Stimulated activated CD4-positive, alpha-beta T cell treated with anti-CD3 and anti-CD28 coated beads, Interleukin-4, amount 100 ng/mL, for 4 hours (primary cell): ENCODE results near the gene EPHB3.
"Not testable (repeated sequence)": the region's sequence is repeated elsewhere in the genome, so short reads cannot be mapped to it uniquely, and the experiment has no call there.

ENCODE experiments used
- DNase-seq, 2 experiments: peaks; one replicate each; pipeline ENCODE4 v3.0.0-alpha.2; 2020

Gene EPHB3

DNA sequence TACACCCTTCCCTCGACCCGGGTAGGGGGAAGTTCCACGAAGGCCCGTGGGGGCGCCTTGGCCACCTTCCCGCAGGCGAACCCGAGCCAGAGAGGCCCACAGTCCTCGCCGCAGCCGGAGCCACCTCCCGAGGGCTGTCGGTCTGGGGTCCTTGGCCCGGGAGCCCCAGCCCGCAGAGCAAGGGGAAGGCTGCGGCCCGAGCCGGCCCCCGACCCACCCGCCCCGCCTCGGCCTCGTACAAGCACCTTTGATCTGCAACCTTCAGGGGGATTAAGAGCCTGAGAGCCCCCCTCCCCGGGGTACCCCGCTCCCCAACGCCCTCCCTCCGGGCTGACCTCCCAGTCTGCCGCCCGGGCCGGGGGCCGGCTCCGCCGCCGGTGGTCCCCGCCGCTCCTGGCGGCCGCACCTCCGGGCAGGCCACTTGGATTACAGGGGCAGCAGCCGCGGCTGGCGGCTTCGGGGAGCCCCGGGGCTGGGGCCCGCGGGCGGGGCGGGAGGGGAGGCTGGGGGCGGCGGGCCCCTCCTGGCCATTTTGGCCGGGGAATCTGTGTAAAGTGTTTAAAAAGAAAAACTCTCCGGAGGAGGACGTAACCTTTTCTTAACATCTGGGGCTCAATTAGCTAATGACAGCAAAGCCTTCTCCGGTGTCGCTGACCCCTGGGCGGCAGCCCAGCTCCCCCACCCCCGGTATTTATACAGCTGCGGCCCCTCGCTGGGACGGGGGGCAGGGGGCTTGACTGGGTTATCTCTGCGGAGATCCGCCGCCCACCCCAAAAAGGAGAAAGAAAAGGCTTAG, 40.2 kb downstream of the EPHB3 start:
- no peak for DNase-seq

DNA sequence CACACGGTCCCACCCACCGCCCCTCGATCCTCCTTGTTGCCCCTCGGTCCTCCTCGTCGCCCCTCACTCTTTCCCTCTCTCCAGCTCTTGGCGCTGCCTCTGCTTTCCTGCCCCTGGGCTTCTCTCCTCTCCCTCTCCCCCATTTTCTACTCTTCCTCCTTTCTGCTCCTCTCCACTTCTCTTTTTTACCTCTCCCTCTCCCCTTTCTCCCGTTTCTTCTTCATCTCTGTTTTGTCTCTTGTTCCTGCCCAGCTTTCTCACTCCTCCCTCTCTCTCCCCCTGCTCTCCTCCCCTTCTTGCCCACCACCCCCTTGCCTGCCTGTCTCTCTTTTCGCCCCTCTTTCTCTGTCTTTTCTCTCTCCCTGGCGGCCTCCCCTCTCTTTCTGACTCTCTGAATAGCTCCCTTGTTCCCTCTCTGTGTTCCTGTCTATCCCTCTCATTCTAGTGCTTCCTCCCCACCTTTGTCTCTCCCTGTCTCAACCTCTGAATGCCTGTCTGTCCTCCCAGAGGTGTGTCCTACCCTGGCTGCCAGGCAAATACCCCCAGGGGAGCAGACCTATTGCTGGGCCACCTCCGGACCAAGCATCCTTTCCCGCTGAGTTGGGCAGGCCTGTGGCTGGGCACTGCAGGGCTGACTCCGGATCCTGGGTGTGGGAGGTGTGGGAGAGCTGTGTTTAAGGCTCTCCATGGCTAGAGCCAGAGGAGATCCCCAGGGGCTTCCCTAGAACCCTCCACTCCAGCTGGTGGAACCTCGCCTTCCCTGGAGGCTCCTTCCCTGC, 41.0 kb downstream of the EPHB3 start:
- no peak for DNase-seq

DNA sequence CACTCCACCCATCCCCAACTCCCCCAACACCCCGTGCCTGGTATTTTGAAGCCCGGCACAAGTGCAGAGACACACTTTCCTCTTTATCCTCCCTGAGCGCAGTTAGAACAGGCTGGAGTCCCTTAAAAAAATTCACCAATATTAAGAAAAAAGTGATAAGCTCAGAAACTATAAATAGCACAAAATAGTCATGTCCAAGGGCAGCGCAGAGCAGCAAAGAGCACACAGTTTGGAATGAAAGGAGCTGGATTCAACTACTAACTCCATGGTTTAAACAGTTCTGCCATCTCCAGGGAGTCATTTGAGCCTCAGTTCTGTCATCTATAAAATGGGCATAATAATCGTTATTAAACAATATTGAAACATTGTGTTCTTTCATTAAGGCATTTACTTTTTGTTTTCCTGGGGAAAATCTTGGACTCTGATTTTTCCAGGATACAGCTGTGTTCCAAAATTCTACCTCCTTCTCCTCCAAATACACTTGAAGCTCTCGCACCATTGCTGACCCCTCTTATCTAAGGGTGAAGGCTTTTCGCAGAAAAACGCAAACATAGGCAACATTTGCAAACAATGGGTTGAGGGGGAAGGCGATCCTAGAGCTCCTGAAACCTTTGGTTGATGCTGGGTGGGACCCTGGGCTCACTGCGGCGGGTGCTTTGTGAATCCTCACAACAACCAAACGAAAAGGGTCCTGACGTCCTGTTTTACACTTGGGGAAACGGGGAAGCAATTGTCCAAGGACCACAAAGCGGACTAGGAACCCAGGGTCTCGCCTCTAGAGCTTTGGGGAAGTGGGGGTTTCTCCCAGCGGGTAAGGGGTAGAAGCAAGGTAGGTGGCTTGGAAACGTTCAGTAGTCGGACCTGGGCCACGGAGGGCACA, 41.8 kb downstream of the EPHB3 start:
- DNase-seq, result no peak

DNA sequence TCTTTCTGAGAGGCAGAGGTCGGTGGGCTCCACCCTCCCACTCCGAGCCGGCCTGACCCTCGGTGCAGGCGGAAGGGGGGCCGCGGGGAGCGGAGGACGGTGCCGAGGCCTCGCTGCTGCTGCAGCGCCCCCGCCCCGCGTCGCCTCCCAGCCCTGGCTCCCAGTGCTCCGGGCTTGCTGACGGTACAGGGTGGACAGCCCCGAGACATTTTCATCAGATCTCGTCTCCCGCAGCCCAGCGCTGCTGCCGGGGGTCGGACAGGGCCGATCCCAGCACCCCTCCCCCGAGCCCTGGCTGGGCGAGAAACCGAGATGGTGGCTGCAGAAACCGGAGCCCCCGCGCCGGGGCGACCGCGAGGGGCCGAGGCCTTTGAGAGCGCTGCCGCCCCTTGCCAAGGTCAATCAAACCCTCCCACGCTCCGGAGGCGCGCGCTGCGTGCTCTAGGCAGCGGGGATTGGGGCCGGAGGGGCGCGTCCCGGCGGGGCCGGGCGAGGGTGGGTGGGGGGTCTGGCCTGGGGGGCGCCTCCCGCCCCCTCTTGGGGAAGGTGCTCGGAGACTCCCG, 42.5 kb downstream of the EPHB3 start:
- no peak for DNase-seq

DNA sequence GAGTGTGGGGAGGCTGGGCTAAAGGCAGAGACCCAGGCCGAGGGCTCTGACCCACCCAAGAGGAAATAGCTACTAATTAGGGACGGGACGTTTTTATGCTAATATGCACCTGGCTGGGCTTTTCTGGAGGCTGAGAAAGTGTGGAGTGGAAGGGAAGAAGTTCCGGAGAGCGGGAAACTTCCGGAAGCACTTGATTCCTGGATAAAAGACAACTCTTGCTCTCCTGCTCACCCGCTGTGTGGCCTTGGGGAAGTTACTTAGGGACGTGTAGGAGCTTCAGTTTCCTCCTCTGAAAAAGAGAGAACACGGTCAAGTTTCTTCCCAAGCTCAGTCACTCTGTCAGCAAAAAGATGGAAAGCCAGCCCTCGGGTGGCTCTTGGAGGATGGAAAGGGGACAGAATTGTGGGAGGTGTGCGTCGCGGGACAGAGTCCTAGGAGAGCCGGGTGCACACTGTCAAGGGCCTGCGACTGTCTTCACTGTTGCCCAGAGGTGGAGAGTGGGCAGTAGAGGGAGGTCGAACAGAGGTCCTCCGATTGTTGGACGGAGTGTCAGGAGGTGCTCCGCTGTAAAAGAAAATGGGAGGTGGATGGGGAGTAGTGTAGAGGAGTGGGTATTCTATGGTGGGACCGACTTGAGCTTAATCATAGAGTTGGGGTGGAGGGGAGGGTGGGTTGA, 43.2 kb downstream of the EPHB3 start:
- no peak for DNase-seq

DNA sequence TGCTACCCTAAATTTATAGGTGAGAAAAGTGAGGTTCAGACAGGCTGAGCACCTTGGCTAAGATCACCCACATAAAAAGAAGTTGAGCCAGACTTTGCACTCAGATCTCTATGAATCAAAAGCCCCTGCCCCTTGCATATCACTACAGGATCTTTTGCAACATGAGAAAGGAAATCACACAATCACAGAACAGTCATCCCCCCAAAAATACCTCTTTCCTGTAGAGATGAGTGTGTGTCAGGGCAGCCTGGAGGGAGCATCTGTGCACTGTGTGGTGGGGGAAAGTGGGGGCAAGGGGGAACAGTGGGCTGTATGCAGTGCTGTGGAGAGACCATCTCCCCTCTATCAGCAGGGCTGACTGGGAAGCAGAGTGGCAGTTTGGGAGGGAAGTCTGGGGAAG, 46.6 kb downstream of the EPHB3 start:
- no peak for DNase-seq

DNA sequence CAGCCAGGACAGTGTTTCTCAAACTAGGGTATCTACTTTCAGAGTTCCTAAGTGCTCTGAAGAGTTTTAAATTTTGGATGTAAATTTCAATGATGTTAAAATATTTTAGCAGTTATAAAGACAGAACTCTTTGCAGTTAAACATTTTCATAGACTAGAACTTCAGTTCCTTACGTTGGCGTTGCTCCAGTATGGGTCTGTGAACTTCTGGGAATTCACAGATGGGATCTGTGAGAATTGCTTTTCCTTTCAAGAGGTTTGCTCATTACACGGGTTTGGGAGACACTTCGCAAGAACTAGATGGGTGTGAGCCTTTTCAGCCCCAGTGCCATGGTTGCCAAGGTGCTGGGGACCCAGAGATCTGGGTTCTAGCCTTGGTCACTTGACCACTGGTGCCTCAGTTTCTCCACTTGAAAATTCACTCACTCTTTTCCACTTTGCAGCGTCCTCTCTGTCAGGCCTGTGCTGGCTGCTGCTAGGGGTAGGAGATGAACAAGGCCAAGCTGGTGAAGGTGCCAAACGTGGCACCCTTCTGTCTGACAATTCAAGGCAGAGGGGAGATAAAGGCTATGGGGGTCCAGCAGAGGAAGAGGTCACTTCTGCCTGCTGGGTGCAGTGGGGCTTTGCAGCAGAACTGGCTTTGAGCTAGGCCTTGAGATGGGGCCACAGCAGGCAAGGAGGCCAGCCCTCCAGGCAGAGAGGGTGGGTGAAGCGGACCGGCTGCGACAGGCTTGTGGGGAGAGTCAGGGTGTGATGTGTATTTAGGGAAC, 48.1 kb downstream of the EPHB3 start:
- no peak for DNase-seq

DNA sequence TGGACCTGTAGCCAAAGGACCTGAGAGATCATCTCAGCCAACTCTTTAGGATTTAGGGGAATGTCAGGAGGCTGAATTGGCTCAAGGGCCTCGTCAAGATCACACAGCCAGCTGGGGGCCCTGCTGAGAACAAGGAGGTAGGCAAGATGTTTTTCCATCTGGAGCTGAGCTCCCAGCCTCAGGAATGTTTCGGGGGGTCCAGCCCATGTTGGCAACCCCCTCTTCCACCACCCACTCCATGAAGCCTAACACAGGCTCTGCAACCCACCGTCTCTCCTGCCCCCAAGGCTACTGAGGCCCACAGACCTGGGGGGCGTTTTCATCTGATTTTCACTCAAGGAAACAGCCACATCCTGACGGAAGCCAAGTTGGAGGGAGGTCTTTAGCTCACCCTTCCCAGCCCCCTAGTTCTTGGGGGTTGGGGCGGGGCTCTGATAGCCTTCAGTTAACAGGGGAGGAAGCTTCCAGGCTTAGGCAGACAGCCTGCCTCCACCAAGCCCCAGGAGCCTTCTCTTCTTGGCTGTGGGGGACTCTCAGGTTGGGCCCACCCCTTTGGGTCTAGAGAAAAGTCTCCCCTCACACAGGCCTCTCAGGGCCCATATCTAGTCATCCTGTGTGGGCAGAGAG, 48.8 kb downstream of the EPHB3 start:
- no peak for DNase-seq

DNA sequence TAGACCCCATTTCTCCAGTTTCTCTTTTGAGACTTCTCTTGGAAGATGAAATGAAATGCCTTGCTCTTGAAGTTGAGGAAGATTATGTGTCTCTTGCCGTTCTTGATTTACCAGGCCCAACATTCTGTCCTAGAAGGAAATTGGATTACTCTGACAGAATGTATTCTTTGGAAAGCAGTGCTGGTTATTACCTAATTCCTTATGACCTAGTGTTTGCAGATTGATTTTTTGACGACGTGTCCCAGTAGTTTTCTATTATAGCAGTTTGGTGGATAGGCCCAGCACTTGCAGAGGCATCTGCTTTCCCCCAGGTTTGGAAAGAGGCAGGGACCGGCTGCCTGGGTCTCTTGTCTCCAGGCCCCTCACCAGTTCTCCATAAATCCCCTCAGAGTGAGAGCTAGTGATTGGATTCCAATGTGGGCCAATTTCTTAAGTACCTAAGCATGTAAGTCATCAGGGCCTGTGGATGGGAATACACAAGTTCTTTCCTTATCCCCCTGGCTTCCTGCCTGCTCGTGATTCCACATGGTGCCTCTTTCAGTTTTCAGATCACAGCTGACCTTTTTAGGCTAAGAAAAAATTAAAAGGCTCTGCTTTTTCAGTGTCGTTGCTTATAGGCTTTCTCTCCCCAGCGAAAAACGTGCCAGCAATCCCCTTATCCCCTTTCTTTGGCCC, 50.2 kb downstream of the EPHB3 start:
- no peak for DNase-seq

DNA sequence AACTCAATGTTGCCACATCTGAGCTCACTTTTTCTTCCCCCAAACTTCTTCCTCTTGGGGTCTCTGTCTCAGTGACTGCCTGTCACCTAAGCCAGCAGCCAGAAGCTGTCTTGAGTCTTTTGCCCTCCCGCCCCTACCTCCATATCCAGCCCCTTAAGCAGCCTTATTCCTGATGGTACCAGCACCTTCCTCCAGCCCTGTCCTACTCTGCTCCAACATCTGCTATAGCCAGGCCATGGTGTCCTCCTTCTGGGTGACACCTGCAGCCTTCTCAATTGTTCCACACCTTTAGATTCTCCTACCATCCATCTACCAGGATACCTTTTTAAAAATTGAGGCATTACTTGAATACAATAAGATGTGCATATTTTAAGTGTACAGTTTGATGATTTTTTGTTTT, 53.8 kb downstream of the EPHB3 start:
- no peak for DNase-seq

DNA sequence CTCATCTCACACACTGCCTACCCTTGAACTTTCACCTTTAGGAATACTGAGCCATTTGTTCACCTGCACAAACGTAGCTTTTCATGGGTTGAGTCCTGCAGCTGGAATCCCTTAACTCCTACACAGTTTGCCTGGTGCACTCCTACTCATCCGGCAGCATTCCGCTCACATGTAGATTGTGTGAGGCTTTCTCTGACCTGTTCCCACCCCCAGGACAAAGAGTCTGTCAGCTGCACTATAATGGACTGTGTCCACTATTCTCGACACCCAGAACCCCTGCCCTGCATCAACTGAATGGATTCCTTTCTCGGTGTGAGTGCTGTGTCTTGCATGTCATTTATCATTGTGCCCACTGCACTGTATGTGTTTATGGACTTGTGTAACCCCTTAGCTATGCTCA, 54.9 kb downstream of the EPHB3 start:
- DNase-seq, result no peak

DNA sequence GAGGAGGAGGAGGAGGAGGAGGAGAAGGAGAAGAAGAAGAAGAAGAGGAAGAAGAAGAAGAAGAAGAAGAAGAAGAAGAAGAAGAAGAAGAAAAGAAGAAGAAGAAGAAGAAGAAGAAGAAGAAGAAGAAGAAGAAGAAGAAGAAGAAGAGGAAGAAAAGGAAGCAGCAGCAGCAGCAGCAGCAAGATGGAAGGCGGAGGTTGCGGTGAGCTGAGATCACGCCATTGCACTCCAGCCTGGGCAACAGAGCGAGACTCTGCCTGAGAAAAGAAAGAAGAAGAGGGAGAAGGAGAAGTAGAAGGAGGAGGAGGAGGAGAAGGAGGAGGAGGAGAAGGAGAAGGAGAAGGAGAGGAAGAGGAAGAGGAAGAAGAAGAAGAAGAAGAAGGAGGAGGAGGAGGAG, 55.7 kb downstream of the EPHB3 start:
- DNase-seq, result not testable (repeated sequence)

DNA sequence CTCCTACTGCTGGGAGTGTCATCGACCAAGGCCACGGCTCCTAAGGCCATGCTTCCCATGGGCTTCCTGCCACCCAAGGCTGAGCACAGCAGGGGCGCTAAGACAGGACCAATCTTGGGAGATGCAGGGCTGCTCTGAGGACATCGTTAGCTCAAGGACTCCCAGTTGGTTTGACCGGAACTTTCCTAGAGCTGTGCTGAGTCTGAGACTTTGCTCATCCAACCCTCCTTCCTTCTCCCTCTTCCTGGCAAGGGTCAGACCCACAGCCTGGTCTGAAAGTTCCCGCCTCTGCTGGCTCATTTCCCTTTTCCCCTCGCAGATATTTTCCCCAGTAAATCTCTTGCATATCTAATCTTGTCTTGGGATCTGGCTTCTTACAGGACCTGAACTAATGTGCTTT, 57.2 kb downstream of the EPHB3 start:
- DNase-seq, result no peak

DNA sequence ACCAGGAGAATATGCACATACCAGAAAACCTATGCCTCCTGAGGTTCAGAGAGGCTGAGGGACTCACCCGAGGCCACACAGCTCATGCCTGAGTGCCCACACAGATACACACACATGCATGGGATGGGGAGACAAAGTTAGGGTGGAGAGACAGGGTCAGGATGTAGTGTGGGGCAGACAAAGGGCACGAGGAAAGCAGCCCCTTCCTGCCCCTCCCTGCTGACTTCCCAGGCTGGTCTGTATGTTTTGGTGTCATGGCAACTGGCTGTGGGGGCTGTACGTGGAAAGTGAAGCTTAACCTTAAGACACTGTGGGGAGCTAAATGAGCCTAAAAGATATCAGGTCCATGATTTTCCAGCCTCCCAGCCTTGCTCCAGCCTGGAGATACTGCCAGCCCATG, 57.8 kb downstream of the EPHB3 start:
- DNase-seq, result no peak

DNA sequence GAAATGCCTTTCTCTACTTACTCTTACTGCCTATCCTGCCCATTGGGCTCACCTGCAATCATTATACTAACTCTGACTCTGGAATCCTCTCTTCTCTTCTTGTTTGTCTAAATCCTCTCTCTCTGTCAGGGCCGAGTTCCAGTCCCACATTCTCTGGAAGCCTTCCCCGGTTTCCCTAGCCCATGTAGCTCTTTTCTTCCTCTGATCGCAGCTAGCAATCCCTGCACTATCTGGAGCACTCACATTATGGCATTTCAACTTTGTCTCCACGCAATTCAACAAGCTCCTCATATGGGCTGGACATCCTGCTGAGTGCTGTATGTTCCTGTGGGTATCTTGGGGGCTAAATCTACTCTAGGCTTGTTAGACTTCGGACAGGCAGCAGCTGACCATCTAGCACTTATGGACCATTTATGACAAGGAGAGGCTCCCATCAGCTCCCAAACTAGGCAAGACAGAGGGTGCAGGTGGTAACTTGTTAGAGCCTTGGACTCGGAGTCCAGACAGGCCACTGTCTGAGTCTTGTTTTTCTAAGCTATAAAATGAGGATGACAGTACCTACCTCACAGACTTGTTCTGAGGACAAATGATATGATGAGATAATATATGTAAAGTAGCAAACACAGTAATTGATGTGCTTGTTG, 58.3 kb downstream of the EPHB3 start:
- DNase-seq, result no peak

DNA sequence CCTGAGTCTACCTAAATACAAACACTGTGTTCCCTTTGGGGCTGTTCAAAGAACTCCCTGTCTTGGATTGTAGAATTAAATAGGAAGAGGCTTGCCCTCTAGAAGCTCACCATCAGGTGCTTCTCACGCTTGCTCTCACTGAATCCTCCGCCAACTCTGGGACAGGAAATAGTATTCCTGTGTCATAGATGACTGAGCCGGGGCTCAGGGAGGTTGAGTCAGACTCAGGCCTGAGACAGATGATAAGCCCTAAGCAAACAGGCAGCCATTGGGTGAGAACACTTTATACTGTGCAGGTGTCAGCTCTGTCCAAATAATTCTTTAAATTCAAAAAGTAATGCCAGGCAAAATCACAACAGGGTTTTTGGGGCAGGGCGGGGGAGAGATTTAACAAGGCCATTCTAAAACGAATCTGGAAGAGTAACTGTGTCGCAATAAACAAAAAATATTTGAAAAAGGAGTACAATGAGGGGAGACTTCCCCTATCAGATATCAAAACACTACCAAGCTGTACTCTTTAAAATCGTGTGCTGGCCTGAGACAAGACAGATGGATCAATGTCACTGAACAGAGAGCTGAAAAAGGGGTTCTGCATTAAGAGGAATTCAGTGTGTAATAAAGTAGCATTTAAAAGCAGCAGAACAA, 59.0 kb downstream of the EPHB3 start:
- DNase-seq, result no peak

DNA sequence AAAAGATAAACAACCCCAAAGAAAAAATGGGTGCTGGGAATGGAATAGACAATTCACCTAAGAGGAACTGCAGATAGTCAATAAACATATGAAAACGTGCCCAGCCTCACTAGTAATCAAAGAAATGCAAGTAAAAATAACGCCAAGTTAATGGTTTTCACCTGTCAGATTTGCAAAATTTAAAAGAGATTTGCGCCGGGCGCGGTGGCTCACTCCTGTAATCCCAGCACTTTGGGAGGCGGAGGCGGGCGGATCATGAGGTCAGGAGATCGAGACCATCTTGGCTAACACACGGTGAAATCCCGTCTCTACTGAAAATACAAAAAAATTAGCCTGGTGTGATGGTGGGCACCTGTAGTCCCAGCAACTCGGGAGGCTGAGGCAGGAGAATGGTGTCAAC, 60.6 kb downstream of the EPHB3 start:
- DNase-seq, result not testable (repeated sequence)

DNA sequence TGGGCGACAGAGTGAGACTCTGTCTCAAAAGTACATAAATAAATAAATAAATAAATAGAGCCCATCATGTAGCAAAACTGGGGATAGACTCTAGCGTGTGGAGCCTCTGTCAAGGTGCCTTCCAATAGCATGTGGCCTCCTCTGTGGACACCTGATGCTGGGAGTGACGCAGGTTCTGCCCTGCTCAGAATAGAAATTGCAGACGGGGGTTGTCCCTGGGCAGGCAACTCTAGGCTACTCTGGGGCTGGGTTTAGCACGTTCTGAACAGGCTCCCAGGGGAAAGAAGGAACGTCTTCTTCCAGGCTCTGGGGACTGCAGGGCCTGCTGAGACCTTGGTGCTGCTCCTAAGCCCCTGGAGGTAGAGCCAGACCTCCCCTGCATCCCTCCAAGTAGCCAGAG, 65.3 kb downstream of the EPHB3 start:
- no peak for DNase-seq

DNA sequence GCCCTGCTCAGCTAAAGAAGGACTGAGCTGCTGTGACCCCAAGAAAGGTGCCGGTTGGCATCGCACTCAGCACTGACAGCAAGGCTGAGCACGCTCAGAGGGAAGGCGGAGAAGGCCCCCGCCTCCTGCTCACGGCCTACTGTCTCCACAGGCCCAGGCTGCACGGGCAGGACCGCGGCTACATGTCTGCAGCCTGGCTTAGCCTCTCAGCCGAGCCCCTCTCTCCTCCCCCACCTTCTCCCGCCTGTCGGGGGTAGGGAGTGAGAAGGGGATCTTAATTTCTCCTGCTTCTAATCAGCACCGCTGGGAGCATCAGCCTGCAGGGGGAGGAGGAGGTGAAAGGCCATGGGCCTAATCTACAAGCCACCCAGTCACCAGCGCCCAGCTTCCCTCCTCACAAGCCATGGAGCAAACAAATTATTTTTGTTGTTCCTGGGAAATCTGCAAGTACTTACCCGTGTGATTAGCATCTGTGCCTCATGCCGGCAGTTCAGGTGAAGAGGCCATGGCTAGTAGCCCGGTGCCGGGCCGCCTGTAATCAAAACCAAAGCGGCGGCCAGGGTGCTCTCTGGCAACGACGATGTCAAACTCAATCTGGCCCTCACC, 68.1 kb downstream of the EPHB3 start:
- DNase-seq, result no peak
